SK-N-SH treated with all-trans-retinoic acid at 6 μM for 48 hours (cell line): ENCODE measurements around the gene SMNDC1.

ENCODE experiments used
- ATAC-seq: fragments of 200-7000 bp; cut with Tn5 transposase; 3 replicates; pipeline ENCODE4 v1.9.1; 2020; ENCODE audit warnings: mild to moderate bottlenecking, moderate library complexity
- BACH2 ChIP-seq: fragments of 250-450 bp; sonication (Bioruptor Pico); IDR thresholded peaks from 2 replicates; pipeline ENCODE4 v1.9.0; 2021; ENCODE audit warnings: mild to moderate bottlenecking, borderline replicate concordance
- CREB5 ChIP-seq: fragments of 250-450 bp; sonication (Bioruptor Pico); IDR thresholded peaks from 2 replicates; pipeline ENCODE4 v1.5.1; 2020; ENCODE audit warnings: low read depth, mild to moderate bottlenecking, moderate library complexity
- CSDC2 ChIP-seq: fragments of 250-450 bp; sonication (Bioruptor Pico); IDR thresholded peaks from 2 replicates; pipeline ENCODE4 v1.5.0; 2020; ENCODE audit warnings: mild to moderate bottlenecking, moderate library complexity
- ESRRG ChIP-seq: fragments of 250-450 bp; sonication (Bioruptor Pico); IDR thresholded peaks from 2 replicates; pipeline ENCODE4 v1.6.1; 2021; ENCODE audit warnings: mild to moderate bottlenecking
- GLIS3 ChIP-seq: fragments of 250-450 bp; sonication (Bioruptor Pico); IDR thresholded peaks from 2 replicates; pipeline ENCODE4 v1.5.0; 2020; ENCODE audit warnings: mild to moderate bottlenecking, moderate library complexity
- ISL1 ChIP-seq: fragments of 250-450 bp; sonication (Bioruptor Pico); IDR thresholded peaks from 2 replicates; pipeline ENCODE4 v2.1.2; 2022; ENCODE audit warnings: mild to moderate bottlenecking, moderate library complexity
- OSR1 ChIP-seq: fragments of 250-450 bp; sonication (Bioruptor Pico); IDR thresholded peaks from 2 replicates; pipeline ENCODE4 v1.8.0; 2022; ENCODE audit warnings: moderate library complexity, mild to moderate bottlenecking, inconsistent platforms
- PATZ1 ChIP-seq: fragments of 250-450 bp; sonication (Bioruptor Pico); IDR thresholded peaks from 2 replicates; pipeline ENCODE4 v1.8.0; 2020; ENCODE audit warnings: mild to moderate bottlenecking, moderate library complexity, borderline replicate concordance
- PPARA ChIP-seq: fragments of 250-450 bp; sonication (Bioruptor Pico); IDR thresholded peaks from 2 replicates; pipeline ENCODE4 v1.5.0; 2020; ENCODE audit warnings: mild to moderate bottlenecking, borderline replicate concordance
- RARB ChIP-seq: fragments of 250-450 bp; sonication (Bioruptor Pico); IDR thresholded peaks from 2 replicates; pipeline ENCODE4 v1.8.0; 2021; ENCODE audit warnings: mild to moderate bottlenecking, moderate library complexity
- SNAI2 ChIP-seq: fragments of 250-450 bp; sonication (Bioruptor Pico); IDR thresholded peaks from 2 replicates; pipeline ENCODE4 v1.5.0; 2020; ENCODE audit warnings: mild to moderate bottlenecking, moderate library complexity
- TOX ChIP-seq: fragments of 250-450 bp; sonication (Bioruptor Pico); IDR thresholded peaks from 2 replicates; pipeline ENCODE4 v1.8.0; 2021; ENCODE audit warnings: mild to moderate bottlenecking, moderate library complexity, borderline replicate concordance
- ZC3H10 ChIP-seq: fragments of 250-450 bp; sonication (Bioruptor Pico); IDR thresholded peaks from 2 replicates; pipeline ENCODE4 v1.5.1; 2021; ENCODE audit warnings: mild to moderate bottlenecking, moderate library complexity
- ZFP3 ChIP-seq: fragments of 250-450 bp; sonication (Bioruptor Pico); IDR thresholded peaks from 2 replicates; pipeline ENCODE4 v1.5.0; 2020; ENCODE audit warnings: mild to moderate bottlenecking, moderate library complexity
- ZFP30 ChIP-seq: fragments of 450-650 bp; formaldehyde crosslinking; IDR thresholded peaks from 2 replicates; pipeline ENCODE4 v1.5.0; 2022; ENCODE audit warnings: mild to moderate bottlenecking, moderate library complexity
- ZNF565 ChIP-seq: fragments of 450-650 bp; formaldehyde crosslinking; conservative IDR thresholded peaks from 2 replicates; pipeline ENCODE4 v1.5.0; 2020; ENCODE audit warnings: low read depth, mild to moderate bottlenecking, moderate library complexity
- ZNF70 ChIP-seq: fragments of 450-650 bp; formaldehyde crosslinking; IDR thresholded peaks from 2 replicates; pipeline ENCODE4 v1.5.0; 2020; ENCODE audit warnings: mild to moderate bottlenecking, moderate library complexity
- ZNF8 ChIP-seq: fragments of 450-650 bp; formaldehyde crosslinking; IDR thresholded peaks from 2 replicates; pipeline ENCODE4 v1.5.0; 2020; ENCODE audit warnings: mild to moderate bottlenecking, moderate library complexity
- TF ChIP-seq, protein P1 (sequence below): fragments of 250-450 bp; sonication (Bioruptor Pico); IDR thresholded peaks from 2 replicates; pipeline ENCODE4 v1.8.0; 2021; ENCODE audit warnings: low read depth, mild to moderate bottlenecking, moderate library complexity, borderline replicate concordance
- TF ChIP-seq, protein P2 (sequence below): fragments of 250-450 bp; sonication (Bioruptor Pico); IDR thresholded peaks from 2 replicates; pipeline ENCODE4 v1.5.0; 2020; ENCODE audit warnings: mild to moderate bottlenecking, moderate library complexity

The SMNDC1 gene

GRCh38 chr10:110345286-110345685 is 40.6 kb upstream of the SMNDC1 start:
- TF ChIP-seq, protein P1, sequence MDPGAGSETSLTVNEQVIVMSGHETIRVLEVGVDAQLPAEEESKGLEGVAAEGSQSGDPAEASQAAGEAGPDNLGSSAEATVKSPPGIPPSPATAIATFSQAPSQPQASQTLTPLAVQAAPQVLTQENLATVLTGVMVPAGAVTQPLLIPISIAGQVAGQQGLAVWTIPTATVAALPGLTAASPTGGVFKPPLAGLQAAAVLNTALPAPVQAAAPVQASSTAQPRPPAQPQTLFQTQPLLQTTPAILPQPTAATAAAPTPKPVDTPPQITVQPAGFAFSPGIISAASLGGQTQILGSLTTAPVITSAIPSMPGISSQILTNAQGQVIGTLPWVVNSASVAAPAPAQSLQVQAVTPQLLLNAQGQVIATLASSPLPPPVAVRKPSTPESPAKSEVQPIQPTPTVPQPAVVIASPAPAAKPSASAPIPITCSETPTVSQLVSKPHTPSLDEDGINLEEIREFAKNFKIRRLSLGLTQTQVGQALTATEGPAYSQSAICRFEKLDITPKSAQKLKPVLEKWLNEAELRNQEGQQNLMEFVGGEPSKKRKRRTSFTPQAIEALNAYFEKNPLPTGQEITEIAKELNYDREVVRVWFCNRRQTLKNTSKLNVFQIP (CRISPR knock-in tag) = no peak
- no peak for TF ChIP-seq ISL1 (CRISPR knock-in tag)
- TF ChIP-seq CREB5 (CRISPR knock-in tag) = no peak
- no peak for TF ChIP-seq RARB (CRISPR knock-in tag)
- TF ChIP-seq ZNF8 = no peak
- no peak for TF ChIP-seq PPARA (CRISPR knock-in tag)
- no peak for TF ChIP-seq ESRRG (CRISPR knock-in tag)
- TF ChIP-seq GLIS3 (CRISPR knock-in tag) = no peak
- TF ChIP-seq, protein P2, sequence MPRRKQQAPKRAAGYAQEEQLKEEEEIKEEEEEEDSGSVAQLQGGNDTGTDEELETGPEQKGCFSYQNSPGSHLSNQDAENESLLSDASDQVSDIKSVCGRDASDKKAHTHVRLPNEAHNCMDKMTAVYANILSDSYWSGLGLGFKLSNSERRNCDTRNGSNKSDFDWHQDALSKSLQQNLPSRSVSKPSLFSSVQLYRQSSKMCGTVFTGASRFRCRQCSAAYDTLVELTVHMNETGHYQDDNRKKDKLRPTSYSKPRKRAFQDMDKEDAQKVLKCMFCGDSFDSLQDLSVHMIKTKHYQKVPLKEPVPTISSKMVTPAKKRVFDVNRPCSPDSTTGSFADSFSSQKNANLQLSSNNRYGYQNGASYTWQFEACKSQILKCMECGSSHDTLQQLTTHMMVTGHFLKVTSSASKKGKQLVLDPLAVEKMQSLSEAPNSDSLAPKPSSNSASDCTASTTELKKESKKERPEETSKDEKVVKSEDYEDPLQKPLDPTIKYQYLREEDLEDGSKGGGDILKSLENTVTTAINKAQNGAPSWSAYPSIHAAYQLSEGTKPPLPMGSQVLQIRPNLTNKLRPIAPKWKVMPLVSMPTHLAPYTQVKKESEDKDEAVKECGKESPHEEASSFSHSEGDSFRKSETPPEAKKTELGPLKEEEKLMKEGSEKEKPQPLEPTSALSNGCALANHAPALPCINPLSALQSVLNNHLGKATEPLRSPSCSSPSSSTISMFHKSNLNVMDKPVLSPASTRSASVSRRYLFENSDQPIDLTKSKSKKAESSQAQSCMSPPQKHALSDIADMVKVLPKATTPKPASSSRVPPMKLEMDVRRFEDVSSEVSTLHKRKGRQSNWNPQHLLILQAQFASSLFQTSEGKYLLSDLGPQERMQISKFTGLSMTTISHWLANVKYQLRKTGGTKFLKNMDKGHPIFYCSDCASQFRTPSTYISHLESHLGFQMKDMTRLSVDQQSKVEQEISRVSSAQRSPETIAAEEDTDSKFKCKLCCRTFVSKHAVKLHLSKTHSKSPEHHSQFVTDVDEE = no peak
- no peak for TF ChIP-seq OSR1 (CRISPR knock-in tag)
- no peak for TF ChIP-seq TOX
- ATAC-seq = no peak

GRCh38 chr10:110344622-110345021 is 39.9 kb upstream of the SMNDC1 start:
- TF ChIP-seq, protein P1 (CRISPR knock-in tag) = no peak
- TF ChIP-seq ZNF8 (no peak), BACH2 (CRISPR knock-in tag) (no peak), SNAI2 (CRISPR knock-in tag) (no peak), CSDC2 (CRISPR knock-in tag) (no peak), ZNF70 (CRISPR knock-in tag) (no peak), ZFP3 (CRISPR knock-in tag) (no peak), ZC3H10 (no peak), CREB5 (CRISPR knock-in tag) (no peak), ZFP30 (CRISPR knock-in tag) (no peak), ISL1 (CRISPR knock-in tag) (no peak), PPARA (CRISPR knock-in tag) (no peak), RARB (CRISPR knock-in tag) (no peak), PATZ1 (CRISPR knock-in tag) (no peak)
- no peak for ATAC-seq

DNA sequence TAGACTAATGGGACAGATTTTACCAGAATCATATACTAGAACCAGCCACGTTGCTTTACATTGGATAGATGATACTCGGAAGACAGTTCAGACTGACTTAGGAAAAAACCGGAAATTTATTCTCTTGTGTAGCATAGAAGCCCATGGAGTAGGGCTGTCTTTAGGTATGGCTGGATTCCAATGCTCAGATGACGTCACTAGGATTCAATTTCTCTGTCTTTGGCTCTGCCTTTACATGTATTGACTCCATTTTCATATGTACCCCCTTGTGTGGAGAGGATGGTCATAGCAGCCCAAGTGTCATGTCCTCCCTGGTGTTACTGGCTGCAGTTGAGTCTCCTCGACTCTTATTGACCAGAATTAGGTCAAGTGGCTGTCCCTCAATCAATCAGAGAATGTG is 39.2 kb upstream of the SMNDC1 start:
- TF ChIP-seq ZC3H10 (no peak), PATZ1 (CRISPR knock-in tag) (no peak), ZFP3 (CRISPR knock-in tag) (no peak), ZNF565 (CRISPR knock-in tag) (no peak), BACH2 (CRISPR knock-in tag) (no peak), RARB (CRISPR knock-in tag) (no peak), OSR1 (CRISPR knock-in tag) (no peak), ISL1 (CRISPR knock-in tag) (no peak), GLIS3 (CRISPR knock-in tag) (no peak), ZFP30 (CRISPR knock-in tag) (no peak), PPARA (CRISPR knock-in tag) (no peak)
- TF ChIP-seq, protein P1 (CRISPR knock-in tag) = no peak
- no peak for ATAC-seq
